K562 (cell line): ENCODE measurements around the gene SRSF1. TPM values are rescaled to one million over a fixed set of nuclear protein-coding genes. Genes with fewer than 3 reads are reported as not detected.

ENCODE experiments used
- ATAC-seq: fragments of 200-7000 bp; cut with Tn5 transposase; 3 replicates; pipeline ENCODE4 v1.9.1; 2020; ENCODE audit warnings: moderate library complexity
- BruUV-seq: library from RNA; stranded (reverse); fragments of 400-500 nt; replicated peaks from 2 replicates; lab custom pipeline; 2021; lab: Mats Ljungman, UMichigan
- CTCF ChIA-PET: fragments of 300-600 bp; formaldehyde crosslinking; extraction: SDS; loops from one replicate; lab custom pipeline; 2021; ENCODE audit warnings: low intra/inter-chr PET ratio; lab: Yijun Ruan, JAX
- POLR2A ChIA-PET: fragments of 300-600, 350-650 bp; sonication (Branson Sonifier 250); formaldehyde crosslinking; extraction: SDS; loops from one replicate; lab custom pipeline; 2021; ENCODE audit warnings: antibody characterized with exemption, inconsistent platforms; lab: Yijun Ruan, JAX
- DNase-seq, 4 experiments: peaks; one replicate each; pipeline versions ENCODE4 v3.0.0 to v3.0.0-alpha.2; 2011 to 2018; ENCODE audit warnings: low spot score in 3 of 4, mixed read lengths in 3 of 4; ENCODE audit errors: extremely low read depth in 1 of 4
- FAIRE-seq: peaks from 2 replicates; lab custom pipeline; 2011; peaks lifted over from hg19 to GRCh38; lab: Jason Lieb, UNC
- H2AFZ ChIP-seq: 2 replicates; pipeline ENCODE4 v1.6.0; 2011; ENCODE audit warnings: low read depth, low read length, control low read depth, inconsistent platforms
- H3K27ac ChIP-seq: fragments of 200-600 bp; 3 replicates; pipeline ENCODE4 v1.8.0; 2011; ENCODE audit warnings: low read depth, mild to moderate bottlenecking, control low read depth, inconsistent platforms, low read length, moderate library complexity, mixed read lengths; ENCODE audit errors: extremely low read depth
- H3K27me3 ChIP-seq, 2 experiments: fragments of 300-600 bp in 1 of 2; 2 replicates in 1 of 2; 3 replicates in 1 of 2; pipeline versions ENCODE4 v1.6.0 to v1.8.0; 2011; ENCODE audit warnings: inconsistent platforms in 2 of 2, low read length in 2 of 2, mild to moderate bottlenecking in 1 of 2, mixed read lengths in 1 of 2, moderate library complexity in 1 of 2; ENCODE audit not compliant: control insufficient read depth in 2 of 2, insufficient read depth in 2 of 2
- H3K36me3 ChIP-seq: fragments of 300-600 bp; 3 replicates; pipeline ENCODE4 v1.8.0; 2011; ENCODE audit warnings: mild to moderate bottlenecking, low read length, inconsistent platforms; ENCODE audit not compliant: control insufficient read depth, insufficient read depth
- H3K4me1 ChIP-seq, 2 experiments: fragments of 200-600 bp in 1 of 2; replicated peaks in 1 of 2; 2 replicates in 1 of 2; 3 replicates in 1 of 2; pipeline versions ENCODE4 v1.5.1 to v1.8.0; 2011; ENCODE audit warnings: inconsistent platforms in 2 of 2, low read length in 2 of 2, mild to moderate bottlenecking in 1 of 2, mixed read lengths in 1 of 2, moderate library complexity in 1 of 2; ENCODE audit not compliant: control insufficient read depth in 2 of 2, insufficient read depth in 2 of 2
- H3K4me2 ChIP-seq: 2 replicates; pipeline ENCODE4 v1.6.1; 2011; ENCODE audit warnings: low read length, control low read depth, inconsistent platforms, mixed read lengths; ENCODE audit not compliant: insufficient read depth
- H3K4me3 ChIP-seq: fragments of 200-600 bp; sonication (generic), shearing (Covaris generic); 2 replicates; pipeline ENCODE4 v1.5.1; 2016; ENCODE audit warnings: control low read depth, inconsistent platforms
- H3K79me2 ChIP-seq: fragments of 200-600 bp; 3 replicates; pipeline ENCODE4 v1.8.0; 2011; ENCODE audit warnings: low read length, inconsistent platforms; ENCODE audit not compliant: control insufficient read depth, insufficient read depth
- H3K9ac ChIP-seq, 2 experiments: 2 replicates each; pipeline versions ENCODE4 v1.6.0 to v1.6.1; 2011; ENCODE audit warnings: low read depth in 2 of 2, low read length in 2 of 2, control low read depth in 1 of 2, inconsistent platforms in 1 of 2, mild to moderate bottlenecking in 1 of 2, mixed read lengths in 1 of 2; ENCODE audit not compliant: insufficient read depth in 1 of 2
- H3K9me1 ChIP-seq: one replicate; pipeline ENCODE4 v1.6.0; 2011; ENCODE audit warnings: inconsistent platforms, mild to moderate bottlenecking, low read length, moderate library complexity; ENCODE audit not compliant: control insufficient read depth, insufficient read depth
- H3K9me3 ChIP-seq: replicated peaks from 2 replicates; pipeline ENCODE4 v1.5.1; 2011; ENCODE audit warnings: low read depth, low read length, inconsistent platforms; ENCODE audit not compliant: control insufficient read depth, insufficient read depth
- H4K20me1 ChIP-seq: replicated peaks from 2 replicates; pipeline ENCODE4 v1.6.1; 2011; ENCODE audit warnings: low read length, inconsistent platforms, mixed read lengths; ENCODE audit not compliant: control insufficient read depth, insufficient read depth
- BACH1 ChIP-seq: fragments of 200-800 bp; sonication (Bioruptor generic); IDR thresholded peaks from 2 replicates; pipeline ENCODE4 v1.6.1; 2016; ENCODE audit warnings: missing genetic modification characterization, missing compliant biosample characterization
- CEBPZ ChIP-seq: fragments of 150-350 bp; IDR thresholded peaks from 2 replicates; pipeline ENCODE4 v1.6.1; 2014; ENCODE audit warnings: low read depth, mild to moderate bottlenecking, low read length, borderline replicate concordance
- DEAF1 ChIP-seq: fragments of 450-650 bp; formaldehyde crosslinking; IDR thresholded peaks from 2 replicates; pipeline ENCODE4 v1.4.0; 2020; ENCODE audit warnings: mild to moderate bottlenecking, moderate library complexity
- L3MBTL2 ChIP-seq: fragments of 450-650 bp; IDR thresholded peaks from 2 replicates; pipeline ENCODE4 v1.6.1; 2016; ENCODE audit warnings: mild to moderate bottlenecking, moderate library complexity
- MTA3 ChIP-seq: fragments of 450-650 bp; formaldehyde crosslinking; IDR thresholded peaks from 2 replicates; pipeline ENCODE4 v1.6.1; 2017; ENCODE audit warnings: mild to moderate bottlenecking, borderline replicate concordance
- NBN ChIP-seq: fragments of 450-650 bp; IDR thresholded peaks from 2 replicates; pipeline ENCODE4 v1.6.1; 2016; ENCODE audit warnings: low read depth, mild to moderate bottlenecking
- PHB ChIP-seq: fragments of 250-450 bp; sonication (Bioruptor Pico); IDR thresholded peaks from 2 replicates; pipeline ENCODE4 v1.5.0; 2021
- RFX5 ChIP-seq: IDR thresholded peaks from 2 replicates; pipeline ENCODE4 v1.6.1; 2011; ENCODE audit warnings: low read depth, mild to moderate bottlenecking, improper control_type of control experiment, low read length
- TEAD4 ChIP-seq, 2 experiments: sonication (generic) in 1 of 2; formaldehyde crosslinking in 1 of 2; IDR thresholded peaks; 2 replicates each; pipeline versions ENCODE4 v1.6.1 to v1.8.0; 2012 to 2022; ENCODE audit warnings: borderline replicate concordance in 1 of 2, inconsistent platforms in 1 of 2, low read length in 1 of 2, mild to moderate bottlenecking in 1 of 2, missing genetic modification reagents in 1 of 2
- U2AF2 ChIP-seq: fragments of 200-400 bp; formaldehyde crosslinking; optimal IDR thresholded peaks from 2 replicates; pipeline ENCODE3; 2017; ENCODE audit warnings: low read depth, mild to moderate bottlenecking, low read length
- ZNF717 ChIP-seq: fragments of 250-450 bp; sonication (Bioruptor Pico); IDR thresholded peaks from 2 replicates; pipeline ENCODE4 v1.5.0; 2021
- ZSCAN32 ChIP-seq: fragments of 450-650 bp; formaldehyde crosslinking; IDR thresholded peaks from 2 replicates; pipeline ENCODE4 v1.4.0; 2020; ENCODE audit warnings: mild to moderate bottlenecking, moderate library complexity
- WGBS: fragments of 100-300 bp; shearing (Covaris generic); methylation state at CpG from one replicate; pipeline ENCODE4 v1.1.6; 2016; ENCODE audit warnings: low coverage, mixed read lengths; ENCODE audit not compliant: insufficient coverage; ENCODE audit errors: missing lambda C conversion rate; 5-methylcytosine and 5-hydroxymethylcytosine counted together
- in situ Hi-C: fragments of 300-500 bp; cut with MboI; formaldehyde crosslinking; loops from 4 replicates; pipeline ENCODE4 v1.15.0; 2018; ENCODE audit warnings: inconsistent platforms, mixed read lengths
- intact Hi-C: fragments of 100-400 bp; cut with micrococcal nuclease; formaldehyde crosslinking; loops from 2 replicates; pipeline ENCODE4 v1.14.2; 2022
- polyA plus RNA-seq, 8 experiments: library from polyadenylated mRNA; depleted of rRNA in 4 of 8; stranded (reverse) in 5 of 8; unstranded in 3 of 8; fragments of >200 nt; fragmentation: Nextera tagmentation in 2 of 8; fragmentation: Illumina TruSeq in 1 of 8; extraction: Ambion mirVana in 2 of 8; extraction: Trizol in 1 of 8; gene quantifications; 2 replicates each; pipeline versions ENCODE4 v1.2.1 to v1.2.3, GENCODE V29; 2011 to 2014; ENCODE audit warnings: inconsistent platforms in 1 of 8, missing spikeins in 1 of 8
- total RNA-seq, 7 experiments: library from RNA; depleted of rRNA in 6 of 7; stranded (reverse); fragments of >200 nt in 6 of 7; fragmentation: Illumina TruSeq in 2 of 7; extraction: Trizol in 2 of 7; gene quantifications; 2 replicates each; pipeline versions ENCODE4 v1.2.1 to v1.2.3, GENCODE V29; 2011 to 2021; ENCODE audit warnings: low replicate concordance in 1 of 7

SRSF1 gene
- total and polyA plus RNA-seq, 9 of the 15 experiments (the other 6 are each of a cell fraction or from before 2014, with no cell fraction given): 77.8 to 559 (median 442) TPM

GRCh38 chr17:58020401-58020800 lies 13.4 kb upstream of the SRSF1 start:
- in situ Hi-C loops (no loop called here), intact Hi-C loops (no loop called here)
- no TSS peak for BruUV-seq
- Histone ChIP-seq H3K4me3 (no peak overlapping the region), H3K9me1 (no peaks in the 10 kb centered on the region), H3K36me3 (no peaks in the 10 kb centered on the region), H3K27ac (no peak overlapping the region), H2AFZ (no peak overlapping the region), H4K20me1 (no peaks in the 10 kb centered on the region), H3K27me3 (peaks cover 5 to 21% of the 10 kb centered on the region in 2 experiments; a peak in 4 of 5 replicates), H3K79me2 (no peaks in the 10 kb centered on the region), H3K9me3 (no peaks in the 10 kb centered on the region), H3K9ac (no peak overlapping the region), H3K4me1 (no peaks in the 10 kb centered on the region; a peak in 2 of 5 replicates), H3K4me2 (no peak overlapping the region)
- DNase-seq (no peak), ATAC-seq (no peak), FAIRE-seq (no peak)
- no peak for TF ChIP-seq ZNF717 (CRISPR knock-in tag)
- TF ChIP-seq MTA3: no peak
- no peak for TF ChIP-seq BACH1 (tag)
- TF ChIP-seq ZSCAN32 (CRISPR knock-in tag): no peak
- no peak for TF ChIP-seq L3MBTL2
- 20% methylated on average over 9 of the region's 9 CpGs for WGBS
- CTCF ChIA-PET: no interaction called here
- POLR2A ChIA-PET: interaction anchor here (1.3 kb wide), 1 partner anchor 12 kb away, joined by 6 read pairs; no protein-coding TSS in a partner anchor

- ATAC-seq (no peak), FAIRE-seq (no peak), DNase-seq (no peak)
- ChIA-PET CTCF (no interaction called here), POLR2A (interaction anchor here (0.6 to 2.5 kb wide), 3 partner anchors 12 to 92 kb away, joined by 3 to 18 read pairs (median 6); partner anchors contain the start of gene SRSF1)
- H3K9me1 ChIP-seq: no peaks in the 10 kb centered on the region
- H3K27ac ChIP-seq: no peak overlapping the region
- H3K9me3 ChIP-seq: no peaks in the 10 kb centered on the region
- BruUV-seq: no TSS peak
- H3K79me2 ChIP-seq: no peaks in the 10 kb centered on the region
- H3K4me2 ChIP-seq: no peak overlapping the region
- no peaks in the 10 kb centered on the region for H4K20me1 ChIP-seq
- H3K27me3 ChIP-seq: peaks cover 3 to 21% of the 10 kb centered on the region in 2 experiments; a peak in 4 of 5 replicates
- in situ Hi-C loops (no loop called here), intact Hi-C loops (no loop called here)
- no peaks in the 10 kb centered on the region; a peak in 2 of 5 replicates for H3K4me1 ChIP-seq
- H3K36me3 ChIP-seq: no peaks in the 10 kb centered on the region
- H2AFZ ChIP-seq: no peak overlapping the region
- no peak overlapping the region for H3K4me3 ChIP-seq
- H3K9ac ChIP-seq: no peak overlapping the region
- TF ChIP-seq NBN: no peak
- no peak for TF ChIP-seq TEAD4 (IDR thresholded peaks at IDR 0.05; ENCODE audit: low read length)
- no peak for TF ChIP-seq TEAD4 (CRISPR knock-in tag; IDR thresholded peaks at IDR 0.05; ENCODE audit: borderline replicate concordance)
- TF ChIP-seq PHB (CRISPR knock-in tag): no peak
- no peak for TF ChIP-seq CEBPZ
- no peak for TF ChIP-seq DEAF1 (CRISPR knock-in tag)
- TF ChIP-seq RFX5: no peak
- no peak for TF ChIP-seq U2AF2
Measured at GRCh38 chr17:58019521-58019920, 12.5 kb upstream of the SRSF1 start.
